ENCODE measurements around the gene GLIS1. TPM values are rescaled to one million over a fixed set of nuclear protein-coding genes. Genes with fewer than 3 reads are reported as not detected.

GLIS1 gene
- total RNA-seq, 1 donor from 2014 or later: 0.16 TPM

GRCh38 chr1:53625049-53625448 is 113.9 kb downstream of the GLIS1 start:
- intact Hi-C loops (cut with micrococcal nuclease): no loop called here
- no peak overlapping the region for H3K27ac ChIP-seq (replicated peaks)
- no peak for DNase-seq
- no peaks in the 10 kb centered on the region for H3K36me3 ChIP-seq
- H3K4me3 ChIP-seq: no peak overlapping the region
- H3K4me1 ChIP-seq: no peaks in the 10 kb centered on the region
- H3K27me3 ChIP-seq (ENCODE audit: low read depth): peaks cover 40% of the 10 kb centered on the region
- TF ChIP-seq CTCF (IDR thresholded peaks at IDR 0.05; ENCODE audit: borderline replicate concordance): no peak
- peaks cover 18% of the 10 kb centered on the region for H3K9me3 ChIP-seq (replicated peaks)

- no peak overlapping the region for H3K4me3 ChIP-seq
- no peaks in the 10 kb centered on the region for H3K4me1 ChIP-seq
- DNase-seq: no peak
- peaks cover 21% of the 10 kb centered on the region for H3K27me3 ChIP-seq (ENCODE audit: low read depth)
- H3K36me3 ChIP-seq: no peaks in the 10 kb centered on the region
- H3K9me3 ChIP-seq (replicated peaks): peaks cover 18% of the 10 kb centered on the region
- TF ChIP-seq CTCF (IDR thresholded peaks at IDR 0.05; ENCODE audit: borderline replicate concordance): no peak
- intact Hi-C loops (cut with micrococcal nuclease): no loop called here
- no peak overlapping the region for H3K27ac ChIP-seq (replicated peaks)
These were observed 116.4 kb downstream of the GLIS1 start for GRCh38 chr1:53622531-53622930.

- H3K36me3 ChIP-seq: no peaks in the 10 kb centered on the region
- DNase-seq: no peak
- no peaks in the 10 kb centered on the region for H3K4me1 ChIP-seq
- H3K27ac ChIP-seq (replicated peaks): no peak overlapping the region
- intact Hi-C loops (cut with micrococcal nuclease): no loop called here
- peaks cover 18% of the 10 kb centered on the region for H3K9me3 ChIP-seq (replicated peaks)
- H3K27me3 ChIP-seq (ENCODE audit: low read depth): peaks cover 11% of the 10 kb centered on the region
- TF ChIP-seq CTCF (IDR thresholded peaks at IDR 0.05; ENCODE audit: borderline replicate concordance): no peak
- H3K4me3 ChIP-seq: no peak overlapping the region
These were observed 117.8 kb downstream of the GLIS1 start for GRCh38 chr1:53621144-53621543.

GRCh38 chr1:53620061-53620855 is 118.7 kb downstream of the GLIS1 start:
- Histone ChIP-seq H3K36me3 (no peaks in the 10 kb centered on the region), H3K27me3 (ENCODE audit: low read depth) (peaks cover 17% of the 10 kb centered on the region), H3K4me1 (no peaks in the 10 kb centered on the region), H3K9me3 (replicated peaks) (peaks cover 18% of the 10 kb centered on the region), H3K4me3 (no peak overlapping the region), H3K27ac (replicated peaks) (no peak overlapping the region)
- intact Hi-C loops (cut with micrococcal nuclease): no loop called here
- DNase-seq: no peak
- no peak for TF ChIP-seq CTCF (IDR thresholded peaks at IDR 0.05; ENCODE audit: borderline replicate concordance)

- DNase-seq: no peak
- no peak overlapping the region for H3K4me3 ChIP-seq
- no peaks in the 10 kb centered on the region for H3K4me1 ChIP-seq
- intact Hi-C loops (cut with micrococcal nuclease): no loop called here
- H3K27me3 ChIP-seq (ENCODE audit: low read depth): peaks cover 23% of the 10 kb centered on the region
- TF ChIP-seq CTCF (IDR thresholded peaks at IDR 0.05; ENCODE audit: borderline replicate concordance): no peak
- no peak overlapping the region for H3K27ac ChIP-seq (replicated peaks)
- peaks cover 14% of the 10 kb centered on the region for H3K9me3 ChIP-seq (replicated peaks)
- H3K36me3 ChIP-seq: no peaks in the 10 kb centered on the region
These were observed 119.5 kb downstream of the GLIS1 start for GRCh38 chr1:53619367-53620060.
